Measurements from ENCODE around the gene PDZD2. TPM values are rescaled to one million over a fixed set of nuclear protein-coding genes. Genes with fewer than 3 reads are reported as not detected.

Gene PDZD2
- total RNA-seq, 1 donor, result 0.36 TPM

- DNase-seq (ENCODE audit: insufficient read length, low spot score, missing footprints), result no peak
- no peak overlapping the region for H3K27ac ChIP-seq (ENCODE audit: low read depth, low read length)
- peaks cover 6% of the 10 kb centered on the region for H3K4me1 ChIP-seq (ENCODE audit: insufficient read depth, low read length)
- H3K27me3 ChIP-seq (ENCODE audit: insufficient read depth, low read length), result peaks cover 43% of the 10 kb centered on the region
- H3K9me3 ChIP-seq (ENCODE audit: low read depth, low read length), result no peaks in the 10 kb centered on the region
- H2AFZ ChIP-seq (ENCODE audit: low read length), result no peak overlapping the region
- H3K4me2 ChIP-seq (ENCODE audit: insufficient read depth, low read length), result no peak overlapping the region
- no peak overlapping the region for H3K4me3 ChIP-seq (ENCODE audit: insufficient read depth, low read length)
- no peaks in the 10 kb centered on the region for H3K36me3 ChIP-seq (ENCODE audit: insufficient read depth, low read length)
- TF ChIP-seq, protein P1, sequence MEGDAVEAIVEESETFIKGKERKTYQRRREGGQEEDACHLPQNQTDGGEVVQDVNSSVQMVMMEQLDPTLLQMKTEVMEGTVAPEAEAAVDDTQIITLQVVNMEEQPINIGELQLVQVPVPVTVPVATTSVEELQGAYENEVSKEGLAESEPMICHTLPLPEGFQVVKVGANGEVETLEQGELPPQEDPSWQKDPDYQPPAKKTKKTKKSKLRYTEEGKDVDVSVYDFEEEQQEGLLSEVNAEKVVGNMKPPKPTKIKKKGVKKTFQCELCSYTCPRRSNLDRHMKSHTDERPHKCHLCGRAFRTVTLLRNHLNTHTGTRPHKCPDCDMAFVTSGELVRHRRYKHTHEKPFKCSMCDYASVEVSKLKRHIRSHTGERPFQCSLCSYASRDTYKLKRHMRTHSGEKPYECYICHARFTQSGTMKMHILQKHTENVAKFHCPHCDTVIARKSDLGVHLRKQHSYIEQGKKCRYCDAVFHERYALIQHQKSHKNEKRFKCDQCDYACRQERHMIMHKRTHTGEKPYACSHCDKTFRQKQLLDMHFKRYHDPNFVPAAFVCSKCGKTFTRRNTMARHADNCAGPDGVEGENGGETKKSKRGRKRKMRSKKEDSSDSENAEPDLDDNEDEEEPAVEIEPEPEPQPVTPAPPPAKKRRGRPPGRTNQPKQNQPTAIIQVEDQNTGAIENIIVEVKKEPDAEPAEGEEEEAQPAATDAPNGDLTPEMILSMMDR (IDR thresholded peaks at IDR 0.05; ENCODE audit: extremely low read depth, low read depth, low read length), result no peak
- H4K20me1 ChIP-seq (ENCODE audit: insufficient read depth, low read length), result no peaks in the 10 kb centered on the region
- H3K79me2 ChIP-seq (ENCODE audit: insufficient read depth, low read length), result no peaks in the 10 kb centered on the region
Observed at GRCh38 chr5:31637851-31638250, 1.1 kb upstream of the PDZD2 start.

- Histone ChIP-seq H3K36me3 (ENCODE audit: insufficient read depth, low read length) (no peaks in the 10 kb centered on the region), H3K4me2 (ENCODE audit: insufficient read depth, low read length) (peak overlapping the region; percentile 88), H4K20me1 (ENCODE audit: insufficient read depth, low read length) (no peaks in the 10 kb centered on the region), H3K27me3 (ENCODE audit: insufficient read depth, low read length) (peaks cover 43% of the 10 kb centered on the region), H2AFZ (ENCODE audit: low read length) (peak overlapping the region; percentile 88), H3K4me1 (ENCODE audit: insufficient read depth, low read length) (peaks cover 6% of the 10 kb centered on the region), H3K27ac (ENCODE audit: low read depth, low read length) (no peak overlapping the region), H3K4me3 (ENCODE audit: insufficient read depth, low read length) (peak overlapping the region; percentile 76), H3K9me3 (ENCODE audit: low read depth, low read length) (no peaks in the 10 kb centered on the region), H3K79me2 (ENCODE audit: insufficient read depth, low read length) (no peaks in the 10 kb centered on the region)
- no peak for DNase-seq (ENCODE audit: insufficient read length, low spot score, missing footprints)
- TF ChIP-seq, protein P1 (IDR thresholded peaks at IDR 0.05; ENCODE audit: extremely low read depth, low read depth, low read length), result no peak
Observed at GRCh38 chr5:31638345-31638744, 586 bp upstream of the PDZD2 start.

- H3K4me2 ChIP-seq (ENCODE audit: insufficient read depth, low read length), result peak overlapping the region; percentile 57
- DNase-seq (ENCODE audit: insufficient read length, low spot score, missing footprints), result no peak
Observed at GRCh38 chr5:31639481-31640411, 815 bp downstream of the PDZD2 start.

GRCh38 chr5:31640573-31640972 lies 1.6 kb downstream of the PDZD2 start:
- no peak overlapping the region for H3K27ac ChIP-seq (ENCODE audit: low read depth, low read length)
- no peaks in the 10 kb centered on the region for H3K79me2 ChIP-seq (ENCODE audit: insufficient read depth, low read length)
- H3K4me3 ChIP-seq (ENCODE audit: insufficient read depth, low read length), result no peak overlapping the region
- TF ChIP-seq, protein P1 (IDR thresholded peaks at IDR 0.05; ENCODE audit: extremely low read depth, low read depth, low read length), result no peak
- DNase-seq (ENCODE audit: insufficient read length, low spot score, missing footprints), result no peak
- peaks cover 6% of the 10 kb centered on the region for H3K4me1 ChIP-seq (ENCODE audit: insufficient read depth, low read length)
- H2AFZ ChIP-seq (ENCODE audit: low read length), result no peak overlapping the region
- H3K4me2 ChIP-seq (ENCODE audit: insufficient read depth, low read length), result no peak overlapping the region
- peaks cover 43% of the 10 kb centered on the region for H3K27me3 ChIP-seq (ENCODE audit: insufficient read depth, low read length)
- H4K20me1 ChIP-seq (ENCODE audit: insufficient read depth, low read length), result no peaks in the 10 kb centered on the region
- H3K9me3 ChIP-seq (ENCODE audit: low read depth, low read length), result no peaks in the 10 kb centered on the region
- no peaks in the 10 kb centered on the region for H3K36me3 ChIP-seq (ENCODE audit: insufficient read depth, low read length)

More at GRCh38 chr5:31639481-31640411, 815 bp downstream of the PDZD2 start:
- peaks cover 43% of the 10 kb centered on the region for H3K27me3 ChIP-seq (ENCODE audit: insufficient read depth, low read length)
- H2AFZ ChIP-seq (ENCODE audit: low read length), result no peak overlapping the region
- TF ChIP-seq, protein P1 (IDR thresholded peaks at IDR 0.05; ENCODE audit: extremely low read depth, low read depth, low read length), result no peak
- no peaks in the 10 kb centered on the region for H3K9me3 ChIP-seq (ENCODE audit: low read depth, low read length)
- no peaks in the 10 kb centered on the region for H4K20me1 ChIP-seq (ENCODE audit: insufficient read depth, low read length)
- no peak overlapping the region for H3K27ac ChIP-seq (ENCODE audit: low read depth, low read length)
- no peak overlapping the region for H3K4me3 ChIP-seq (ENCODE audit: insufficient read depth, low read length)
- H3K79me2 ChIP-seq (ENCODE audit: insufficient read depth, low read length), result no peaks in the 10 kb centered on the region
- peaks cover 6% of the 10 kb centered on the region for H3K4me1 ChIP-seq (ENCODE audit: insufficient read depth, low read length)
- H3K36me3 ChIP-seq (ENCODE audit: insufficient read depth, low read length), result no peaks in the 10 kb centered on the region
